Fibroblast of the aortic adventitia (primary cell): Measurements from ENCODE around the gene HMGXB3. TPM values are rescaled to one million over a fixed set of nuclear protein-coding genes. Genes with fewer than 3 reads are reported as not detected.

ENCODE experiments used
- DNase-seq: peaks from one replicate; pipeline ENCODE4 v3.0.0-alpha.2; 2010; ENCODE audit warnings: low read depth
- H3K4me3 ChIP-seq: 2 replicates; pipeline ENCODE4 v1.5.1; 2011; ENCODE audit warnings: low read depth, mild to moderate bottlenecking, control low read depth, low read length, moderate library complexity
- small RNA-seq: library from RNA; depleted of rRNA; stranded (forward); fragments of <200 nt; gene quantifications from one replicate; pipeline ENCODE3, GENCODE V24; 2012
- total RNA-seq: library from RNA; depleted of rRNA; stranded (reverse); fragments of >200 nt; gene quantifications from 2 replicates; pipeline ENCODE4 v1.2.3, GENCODE V29; 2012; ENCODE audit warnings: low replicate concordance
- TF ChIP-seq, protein P1 (sequence below): IDR thresholded peaks from 2 replicates; pipeline ENCODE4 v1.5.1; 2011; ENCODE audit warnings: mild to moderate bottlenecking, low read length, control low read depth, inconsistent platforms; ENCODE audit not compliant: insufficient read depth

The HMGXB3 gene
- total RNA-seq, 1 donor, result 35.4 TPM

DNA sequence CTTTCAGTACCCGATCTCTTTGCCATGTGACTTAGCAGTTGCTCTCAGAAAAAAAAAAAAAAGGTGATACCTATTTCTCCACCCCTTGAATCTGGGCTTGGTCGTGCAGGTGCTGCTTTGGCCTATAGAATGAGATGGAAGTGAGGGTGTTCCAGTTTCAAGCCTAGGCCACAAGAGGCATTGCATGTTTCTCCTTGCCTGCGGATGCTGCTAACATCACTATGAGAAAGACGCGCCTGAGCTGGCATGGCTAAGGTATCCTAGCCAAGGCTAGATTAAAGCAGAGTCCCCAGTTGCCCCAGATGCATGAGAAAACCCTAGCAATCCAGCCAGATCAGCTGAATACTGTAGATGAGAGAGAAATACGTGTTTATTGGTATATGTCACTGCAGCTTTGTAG is 100.5 kb downstream of the HMGXB3 start:
- TF ChIP-seq, protein P1, sequence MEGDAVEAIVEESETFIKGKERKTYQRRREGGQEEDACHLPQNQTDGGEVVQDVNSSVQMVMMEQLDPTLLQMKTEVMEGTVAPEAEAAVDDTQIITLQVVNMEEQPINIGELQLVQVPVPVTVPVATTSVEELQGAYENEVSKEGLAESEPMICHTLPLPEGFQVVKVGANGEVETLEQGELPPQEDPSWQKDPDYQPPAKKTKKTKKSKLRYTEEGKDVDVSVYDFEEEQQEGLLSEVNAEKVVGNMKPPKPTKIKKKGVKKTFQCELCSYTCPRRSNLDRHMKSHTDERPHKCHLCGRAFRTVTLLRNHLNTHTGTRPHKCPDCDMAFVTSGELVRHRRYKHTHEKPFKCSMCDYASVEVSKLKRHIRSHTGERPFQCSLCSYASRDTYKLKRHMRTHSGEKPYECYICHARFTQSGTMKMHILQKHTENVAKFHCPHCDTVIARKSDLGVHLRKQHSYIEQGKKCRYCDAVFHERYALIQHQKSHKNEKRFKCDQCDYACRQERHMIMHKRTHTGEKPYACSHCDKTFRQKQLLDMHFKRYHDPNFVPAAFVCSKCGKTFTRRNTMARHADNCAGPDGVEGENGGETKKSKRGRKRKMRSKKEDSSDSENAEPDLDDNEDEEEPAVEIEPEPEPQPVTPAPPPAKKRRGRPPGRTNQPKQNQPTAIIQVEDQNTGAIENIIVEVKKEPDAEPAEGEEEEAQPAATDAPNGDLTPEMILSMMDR, result no peak
- DNase-seq, result no peak
- H3K4me3 ChIP-seq, result no peak overlapping the region

Small RNA genes lying within 50 kb of the gene (small RNA-seq; reads per million reads assigned to genes)
- gene RF00019, result not detected

Other genes starting within 250 kb of the HMGXB3 start
- not detected in 2 replicates for gene PDE6A, start 55.9 kb upstream of the HMGXB3 start, total RNA-seq
- gene SLC26A2, start 40.0 kb upstream of the HMGXB3 start, total RNA-seq, result 12.7 and 20.2 TPM in 2 replicates
- 5.7 and 7.3 TPM in 2 replicates for gene TIGD6, start 85 bp upstream of the HMGXB3 start, total RNA-seq
- gene CSF1R, start 85.8 kb downstream of the HMGXB3 start, total RNA-seq, result under 0.01 and 0.16 TPM in 2 replicates
- gene PDGFRB, start 155.1 kb downstream of the HMGXB3 start, total RNA-seq, result 111 and 180 TPM in 2 replicates
- gene CDX1, start 166.0 kb downstream of the HMGXB3 start, total RNA-seq, result 0.18 and 0.65 TPM in 2 replicates
- gene SLC6A7, start 189.3 kb downstream of the HMGXB3 start, total RNA-seq, result not detected in 2 replicates